Measurements from ENCODE around the gene RNF19B. TPM values are rescaled to one million over a fixed set of nuclear protein-coding genes. Genes with fewer than 3 reads are reported as not detected.
"Not testable (repeated sequence)": the region's sequence is repeated elsewhere in the genome, so short reads cannot be mapped to it uniquely, and the experiment has no call there.

The RNF19B gene
- polyA plus RNA-seq, 1 donor: 31.3 TPM

- no peak for DNase-seq
- H3K27me3 ChIP-seq (ENCODE audit: control insufficient read depth, insufficient read depth, low read length): no peaks in the 10 kb centered on the region
- peaks cover 12% of the 10 kb centered on the region for H3K4me1 ChIP-seq (ENCODE audit: control insufficient read depth, insufficient read depth, low read length)
These were observed 18.4 kb upstream of the RNF19B start for GRCh38 chr1:32983020-32983419.

GRCh38 chr1:32981003-32981901 is 16.6 kb upstream of the RNF19B start:
- WGBS (ENCODE audit: insufficient coverage, low lambda C conversion rate): 40% methylated on average over 2 of the region's 8 CpGs
- peak in 1 of 2 donors; percentile 66 for DNase-seq

More at GRCh38 chr1:32983020-32983419, 18.4 kb upstream of the RNF19B start:
- Histone ChIP-seq H3K27ac (ENCODE audit: low read length) (no peak overlapping the region), H3K9me3 (ENCODE audit: control insufficient read depth, low read depth, low read length) (no peaks in the 10 kb centered on the region), H3K36me3 (ENCODE audit: control insufficient read depth, insufficient read depth, low read length) (no peaks in the 10 kb centered on the region), H3K4me3 (ENCODE audit: low read length) (no peak overlapping the region)
- no CpG with 5 or more reads among the region's 3 CpGs for WGBS (ENCODE audit: insufficient coverage, low lambda C conversion rate)

GRCh38 chr1:32980080-32980479 is 15.5 kb upstream of the RNF19B start:
- WGBS (ENCODE audit: insufficient coverage, low lambda C conversion rate): no CpG with 5 or more reads among the region's 10 CpGs
- H3K4me3 ChIP-seq (ENCODE audit: low read length): no peak overlapping the region
- H3K4me1 ChIP-seq (ENCODE audit: control insufficient read depth, insufficient read depth, low read length): peaks cover 12% of the 10 kb centered on the region
- no peaks in the 10 kb centered on the region for H3K36me3 ChIP-seq (ENCODE audit: control insufficient read depth, insufficient read depth, low read length)
- no peak overlapping the region for H3K27ac ChIP-seq (ENCODE audit: low read length)
- peaks cover 7% of the 10 kb centered on the region for H3K9me3 ChIP-seq (ENCODE audit: control insufficient read depth, low read depth, low read length)
- DNase-seq: no peak
- H3K27me3 ChIP-seq (ENCODE audit: control insufficient read depth, insufficient read depth, low read length): no peaks in the 10 kb centered on the region

More at GRCh38 chr1:32981003-32981901, 16.6 kb upstream of the RNF19B start:
- H3K27me3 ChIP-seq (ENCODE audit: control insufficient read depth, insufficient read depth, low read length): no peaks in the 10 kb centered on the region
- H3K4me1 ChIP-seq (ENCODE audit: control insufficient read depth, insufficient read depth, low read length): peaks cover 12% of the 10 kb centered on the region
- H3K4me3 ChIP-seq (ENCODE audit: low read length): no peak overlapping the region
- peak overlapping the region; percentile 53 for H3K27ac ChIP-seq (ENCODE audit: low read length)
- no peaks in the 10 kb centered on the region for H3K36me3 ChIP-seq (ENCODE audit: control insufficient read depth, insufficient read depth, low read length)
- H3K9me3 ChIP-seq (ENCODE audit: control insufficient read depth, low read depth, low read length): no peaks in the 10 kb centered on the region

GRCh38 chr1:32978854-32979253 is 14.2 kb upstream of the RNF19B start:
- WGBS (ENCODE audit: insufficient coverage, low lambda C conversion rate): no CpG with 5 or more reads among the region's 4 CpGs
- Histone ChIP-seq H3K4me3 (ENCODE audit: low read length) (no peak overlapping the region), H3K4me1 (ENCODE audit: control insufficient read depth, insufficient read depth, low read length) (peaks cover 12% of the 10 kb centered on the region), H3K27me3 (ENCODE audit: control insufficient read depth, insufficient read depth, low read length) (no peaks in the 10 kb centered on the region), H3K27ac (ENCODE audit: low read length) (no peak overlapping the region), H3K9me3 (ENCODE audit: control insufficient read depth, low read depth, low read length) (peaks cover 8% of the 10 kb centered on the region), H3K36me3 (ENCODE audit: control insufficient read depth, insufficient read depth, low read length) (no peaks in the 10 kb centered on the region)
- no peak for DNase-seq

- no peak overlapping the region for H3K27ac ChIP-seq (ENCODE audit: low read length)
- no peaks in the 10 kb centered on the region for H3K36me3 ChIP-seq (ENCODE audit: control insufficient read depth, insufficient read depth, low read length)
- no peak for DNase-seq
- H3K9me3 ChIP-seq (ENCODE audit: control insufficient read depth, low read depth, low read length): peaks cover 8% of the 10 kb centered on the region
- H3K4me1 ChIP-seq (ENCODE audit: control insufficient read depth, insufficient read depth, low read length): peaks cover 14% of the 10 kb centered on the region
- H3K4me3 ChIP-seq (ENCODE audit: low read length): no peak overlapping the region
- WGBS (ENCODE audit: insufficient coverage, low lambda C conversion rate): no CpG with 5 or more reads among the region's 4 CpGs
- H3K27me3 ChIP-seq (ENCODE audit: control insufficient read depth, insufficient read depth, low read length): peaks cover 6% of the 10 kb centered on the region
These were observed 13.0 kb upstream of the RNF19B start for GRCh38 chr1:32977546-32978087.

GRCh38 chr1:32975055-32975454 is 10.4 kb upstream of the RNF19B start:
- peaks cover 26% of the 10 kb centered on the region for H3K27me3 ChIP-seq (ENCODE audit: control insufficient read depth, insufficient read depth, low read length)
- WGBS (ENCODE audit: insufficient coverage, low lambda C conversion rate): no CpG with 5 or more reads among the region's 30 CpGs
- DNase-seq; H3K4me1 ChIP-seq (ENCODE audit: control insufficient read depth, insufficient read depth, low read length); H3K9me3 ChIP-seq (ENCODE audit: control insufficient read depth, low read depth, low read length); H3K36me3 ChIP-seq (ENCODE audit: control insufficient read depth, insufficient read depth, low read length); H3K4me3 ChIP-seq (ENCODE audit: low read length); H3K27ac ChIP-seq (ENCODE audit: low read length): not testable (repeated sequence)

GRCh38 chr1:32973458-32973857 is 8.8 kb upstream of the RNF19B start:
- H3K9me3 ChIP-seq (ENCODE audit: control insufficient read depth, low read depth, low read length); H3K27ac ChIP-seq (ENCODE audit: low read length); H3K4me1 ChIP-seq (ENCODE audit: control insufficient read depth, insufficient read depth, low read length); DNase-seq; H3K36me3 ChIP-seq (ENCODE audit: control insufficient read depth, insufficient read depth, low read length); H3K4me3 ChIP-seq (ENCODE audit: low read length): not testable (repeated sequence)
- WGBS (ENCODE audit: insufficient coverage, low lambda C conversion rate): no CpG with 5 or more reads among the region's 6 CpGs
- H3K27me3 ChIP-seq (ENCODE audit: control insufficient read depth, insufficient read depth, low read length): peaks cover 30% of the 10 kb centered on the region

GRCh38 chr1:32972814-32973428 is 8.3 kb upstream of the RNF19B start:
- peaks cover 5% of the 10 kb centered on the region for H3K4me1 ChIP-seq (ENCODE audit: control insufficient read depth, insufficient read depth, low read length)
- no peak overlapping the region for H3K27ac ChIP-seq (ENCODE audit: low read length)
- H3K36me3 ChIP-seq (ENCODE audit: control insufficient read depth, insufficient read depth, low read length): no peaks in the 10 kb centered on the region
- H3K9me3 ChIP-seq (ENCODE audit: control insufficient read depth, low read depth, low read length): peaks cover 8% of the 10 kb centered on the region
- H3K27me3 ChIP-seq (ENCODE audit: control insufficient read depth, insufficient read depth, low read length): peaks cover 30% of the 10 kb centered on the region
- no CpG with 5 or more reads among the region's 58 CpGs for WGBS (ENCODE audit: insufficient coverage, low lambda C conversion rate)
- peak in 1 of 2 donors; percentile 72 for DNase-seq
- H3K4me3 ChIP-seq (ENCODE audit: low read length): peak overlapping the region; percentile 40

GRCh38 chr1:32971576-32971975 is 7.0 kb upstream of the RNF19B start:
- Histone ChIP-seq H3K4me3 (ENCODE audit: low read length) (no peak overlapping the region), H3K27ac (ENCODE audit: low read length) (no peak overlapping the region), H3K27me3 (ENCODE audit: control insufficient read depth, insufficient read depth, low read length) (peaks cover 30% of the 10 kb centered on the region), H3K36me3 (ENCODE audit: control insufficient read depth, insufficient read depth, low read length) (no peaks in the 10 kb centered on the region), H3K4me1 (ENCODE audit: control insufficient read depth, insufficient read depth, low read length) (peaks cover 5% of the 10 kb centered on the region), H3K9me3 (ENCODE audit: control insufficient read depth, low read depth, low read length) (peaks cover 8% of the 10 kb centered on the region)
- WGBS (ENCODE audit: insufficient coverage, low lambda C conversion rate): no CpG with 5 or more reads among the region's 3 CpGs
- DNase-seq: no peak

- Histone ChIP-seq H3K9me3 (ENCODE audit: control insufficient read depth, low read depth, low read length) (peaks cover 8% of the 10 kb centered on the region), H3K4me3 (ENCODE audit: low read length) (no peak overlapping the region), H3K27me3 (ENCODE audit: control insufficient read depth, insufficient read depth, low read length) (peaks cover 30% of the 10 kb centered on the region), H3K4me1 (ENCODE audit: control insufficient read depth, insufficient read depth, low read length) (peaks cover 5% of the 10 kb centered on the region), H3K27ac (ENCODE audit: low read length) (no peak overlapping the region), H3K36me3 (ENCODE audit: control insufficient read depth, insufficient read depth, low read length) (no peaks in the 10 kb centered on the region)
- DNase-seq: no peak
- WGBS (ENCODE audit: insufficient coverage, low lambda C conversion rate): 100% methylated on average over 1 of the region's 1 CpG
These were observed 6.5 kb upstream of the RNF19B start for GRCh38 chr1:32971156-32971555.
